Fibroblast of skin of right biceps (primary cell): ENCODE data around the gene CTNNA3.

ENCODE experiments used
- DNase-seq: peaks from one replicate; pipeline ENCODE4 v3.0.0-alpha.2; 2013

CTNNA3 gene

GRCh38 chr10:67098461-67098860 is 597.5 kb downstream of the CTNNA3 start:
- peak; percentile 16 for DNase-seq

- no peak for DNase-seq
These were observed 600.5 kb downstream of the CTNNA3 start for GRCh38 chr10:67095531-67095930.

- DNase-seq: no peak
These were observed 608.0 kb downstream of the CTNNA3 start for GRCh38 chr10:67088036-67088435.

GRCh38 chr10:67087135-67087425 is 608.9 kb downstream of the CTNNA3 start:
- no peak for DNase-seq

- no peak for DNase-seq
These were observed 609.5 kb downstream of the CTNNA3 start for GRCh38 chr10:67086327-67087134.

- DNase-seq: peak; percentile 7
These were observed 616.9 kb downstream of the CTNNA3 start for GRCh38 chr10:67079126-67079525.

GRCh38 chr10:67077376-67077775 is 618.6 kb downstream of the CTNNA3 start:
- DNase-seq: peak; percentile 30

GRCh38 chr10:67076144-67076543 is 619.9 kb downstream of the CTNNA3 start:
- no peak for DNase-seq

- no peak for DNase-seq
These were observed 620.5 kb downstream of the CTNNA3 start for GRCh38 chr10:67075491-67075971.

GRCh38 chr10:67072654-67073053 is 623.3 kb downstream of the CTNNA3 start:
- no peak for DNase-seq

- DNase-seq: no peak
These were observed 645.6 kb downstream of the CTNNA3 start for GRCh38 chr10:67050415-67050814.

- DNase-seq: no peak
These were observed 646.0 kb downstream of the CTNNA3 start for GRCh38 chr10:67049988-67050387.

- DNase-seq: no peak
These were observed 649.5 kb downstream of the CTNNA3 start for GRCh38 chr10:67046507-67046906.

GRCh38 chr10:67045404-67045803 is 650.6 kb downstream of the CTNNA3 start:
- no peak for DNase-seq

GRCh38 chr10:67043041-67043440 is 653.0 kb downstream of the CTNNA3 start:
- DNase-seq: no peak

GRCh38 chr10:67036808-67037207 is 659.2 kb downstream of the CTNNA3 start:
- no peak for DNase-seq

GRCh38 chr10:67033878-67034277 is 662.1 kb downstream of the CTNNA3 start:
- DNase-seq: no peak

GRCh38 chr10:67022099-67022498 is 673.9 kb downstream of the CTNNA3 start:
- DNase-seq: no peak

- DNase-seq: no peak
These were observed 678.8 kb downstream of the CTNNA3 start for GRCh38 chr10:67017218-67017617.

GRCh38 chr10:67015225-67015624 is 680.8 kb downstream of the CTNNA3 start:
- no peak for DNase-seq

- DNase-seq: no peak
These were observed 684.0 kb downstream of the CTNNA3 start for GRCh38 chr10:67011981-67012380.

- DNase-seq: no peak
These were observed 684.5 kb downstream of the CTNNA3 start for GRCh38 chr10:67011480-67011879.

- DNase-seq: no peak
These were observed 690.0 kb downstream of the CTNNA3 start for GRCh38 chr10:67005981-67006380.

- DNase-seq: no peak
These were observed 691.3 kb downstream of the CTNNA3 start for GRCh38 chr10:67004690-67005089.
